GM19397 (cell line): Measurements from ENCODE around the gene ELN.

Source experiments
- ATAC-seq: cut with Tn5 transposase; IDR thresholded peaks from one replicate; pipeline ENCODE4 v1.9.1; 2021; ENCODE audit warnings: mild to moderate bottlenecking, moderate library complexity; ENCODE audit not compliant: unreplicated experiment

ELN gene

GRCh38 chr7:74092321-74092963 lies 64.5 kb downstream of the ELN start:
- no peak for ATAC-seq

GRCh38 chr7:74092964-74093471 lies 65.0 kb downstream of the ELN start:
- peak; percentile 65 for ATAC-seq

GRCh38 chr7:74093671-74094223 lies 65.8 kb downstream of the ELN start:
- ATAC-seq, result peak; percentile 7

- peak; percentile 38 for ATAC-seq
Measured at GRCh38 chr7:74094224-74095101, 66.5 kb downstream of the ELN start.

- ATAC-seq, result no peak
Measured at GRCh38 chr7:74095135-74095534, 67.2 kb downstream of the ELN start.

GRCh38 chr7:74097937-74098614 lies 70.1 kb downstream of the ELN start:
- no peak for ATAC-seq

- no peak for ATAC-seq
Measured at GRCh38 chr7:74099031-74099430, 71.1 kb downstream of the ELN start.

GRCh38 chr7:74101061-74101681 lies 73.2 kb downstream of the ELN start:
- peak; percentile 84 for ATAC-seq

GRCh38 chr7:74103219-74103772 lies 75.3 kb downstream of the ELN start:
- ATAC-seq, result no peak

GRCh38 chr7:74104702-74105101 lies 76.7 kb downstream of the ELN start:
- no peak for ATAC-seq

- ATAC-seq, result no peak
Measured at GRCh38 chr7:74105992-74106391, 78.0 kb downstream of the ELN start.

GRCh38 chr7:74106846-74107245 lies 78.9 kb downstream of the ELN start:
- ATAC-seq, result no peak

GRCh38 chr7:74115326-74115725 lies 87.4 kb downstream of the ELN start:
- no peak for ATAC-seq

GRCh38 chr7:74116356-74116755 lies 88.4 kb downstream of the ELN start:
- ATAC-seq, result no peak
